Fibroblast of mammary gland (primary cell): Measurements from ENCODE around the gene PRKN.

Source experiments
- DNase-seq: peaks from one replicate; pipeline ENCODE4 v3.0.0-alpha.2; 2010; ENCODE audit warnings: low read depth
- H3K4me3 ChIP-seq: 2 replicates; pipeline ENCODE4 v1.5.1; 2011; ENCODE audit warnings: low read depth, mild to moderate bottlenecking, low read length, moderate library complexity; ENCODE audit not compliant: control insufficient read depth
- TF ChIP-seq, protein P1 (sequence below): conservative IDR thresholded peaks from 2 replicates; pipeline ENCODE4 v1.5.1; 2011; ENCODE audit warnings: low read depth, low read length, inconsistent platforms; ENCODE audit not compliant: control insufficient read depth, insufficient read depth

The PRKN gene

DNA sequence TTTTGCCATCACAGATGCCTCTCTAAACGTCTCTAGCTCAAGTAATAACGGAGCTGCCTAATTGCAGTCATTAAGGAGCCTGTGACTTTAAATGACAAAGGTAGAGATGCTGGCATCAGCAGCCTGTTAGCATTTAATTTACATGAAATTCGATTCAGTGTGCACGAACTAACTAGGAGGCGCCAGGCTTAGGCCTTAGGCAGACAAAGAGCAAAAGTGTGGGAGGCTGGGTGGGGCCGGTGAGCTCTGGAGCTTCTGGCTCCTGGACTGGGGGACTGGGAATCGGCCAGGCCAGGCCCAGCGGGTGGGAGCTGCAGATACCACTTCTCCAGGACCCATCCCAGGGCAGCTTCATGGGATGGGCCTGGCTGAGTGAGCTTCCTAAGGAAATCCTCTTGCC, 1283.7 kb downstream of the PRKN start:
- DNase-seq, result peak; percentile 27
- TF ChIP-seq, protein P1, sequence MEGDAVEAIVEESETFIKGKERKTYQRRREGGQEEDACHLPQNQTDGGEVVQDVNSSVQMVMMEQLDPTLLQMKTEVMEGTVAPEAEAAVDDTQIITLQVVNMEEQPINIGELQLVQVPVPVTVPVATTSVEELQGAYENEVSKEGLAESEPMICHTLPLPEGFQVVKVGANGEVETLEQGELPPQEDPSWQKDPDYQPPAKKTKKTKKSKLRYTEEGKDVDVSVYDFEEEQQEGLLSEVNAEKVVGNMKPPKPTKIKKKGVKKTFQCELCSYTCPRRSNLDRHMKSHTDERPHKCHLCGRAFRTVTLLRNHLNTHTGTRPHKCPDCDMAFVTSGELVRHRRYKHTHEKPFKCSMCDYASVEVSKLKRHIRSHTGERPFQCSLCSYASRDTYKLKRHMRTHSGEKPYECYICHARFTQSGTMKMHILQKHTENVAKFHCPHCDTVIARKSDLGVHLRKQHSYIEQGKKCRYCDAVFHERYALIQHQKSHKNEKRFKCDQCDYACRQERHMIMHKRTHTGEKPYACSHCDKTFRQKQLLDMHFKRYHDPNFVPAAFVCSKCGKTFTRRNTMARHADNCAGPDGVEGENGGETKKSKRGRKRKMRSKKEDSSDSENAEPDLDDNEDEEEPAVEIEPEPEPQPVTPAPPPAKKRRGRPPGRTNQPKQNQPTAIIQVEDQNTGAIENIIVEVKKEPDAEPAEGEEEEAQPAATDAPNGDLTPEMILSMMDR, result no peak
- no peak overlapping the region for H3K4me3 ChIP-seq

DNA sequence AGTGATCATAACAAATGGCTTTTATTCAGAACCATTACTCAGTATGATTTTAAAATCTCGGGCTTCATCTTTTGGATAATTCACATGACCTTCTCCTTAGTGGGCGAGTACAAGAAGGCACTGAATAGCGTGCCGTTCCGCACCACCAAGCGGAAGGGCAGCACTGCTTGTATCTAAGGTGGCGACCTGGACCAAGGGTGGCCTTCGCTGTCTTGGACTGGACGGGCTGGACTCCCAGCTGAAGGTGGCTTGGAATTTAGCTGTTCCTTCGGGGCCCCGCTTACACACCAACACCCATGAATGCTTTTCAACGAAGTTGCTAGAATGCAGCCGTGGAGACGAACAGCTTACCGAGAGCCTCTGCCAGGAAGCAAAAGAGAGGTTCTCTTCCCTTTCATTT, 1285.1 kb downstream of the PRKN start:
- no peak overlapping the region for H3K4me3 ChIP-seq
- TF ChIP-seq, protein P1, result no peak
- DNase-seq, result no peak

DNA sequence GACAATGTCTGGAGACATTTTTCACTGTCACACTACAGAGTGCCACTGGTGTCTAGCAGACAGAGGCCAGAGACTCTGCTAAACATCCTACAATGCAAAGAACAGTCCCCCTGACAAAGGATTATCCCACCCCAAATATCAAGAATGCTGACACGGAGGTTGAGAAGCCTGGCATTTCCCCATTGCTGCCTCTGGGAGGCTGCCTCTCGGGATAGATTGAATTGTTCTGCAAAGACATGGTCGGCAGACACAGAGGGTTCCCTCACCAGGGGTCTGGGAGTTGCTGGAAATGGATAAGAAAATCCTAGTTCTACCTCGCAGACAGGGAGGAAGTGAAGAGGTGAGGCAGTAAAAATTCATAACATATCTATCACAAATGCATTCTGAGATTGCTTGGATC, 1287.3 kb downstream of the PRKN start:
- TF ChIP-seq, protein P1, result no peak
- no peak for DNase-seq
- no peak overlapping the region for H3K4me3 ChIP-seq

DNA sequence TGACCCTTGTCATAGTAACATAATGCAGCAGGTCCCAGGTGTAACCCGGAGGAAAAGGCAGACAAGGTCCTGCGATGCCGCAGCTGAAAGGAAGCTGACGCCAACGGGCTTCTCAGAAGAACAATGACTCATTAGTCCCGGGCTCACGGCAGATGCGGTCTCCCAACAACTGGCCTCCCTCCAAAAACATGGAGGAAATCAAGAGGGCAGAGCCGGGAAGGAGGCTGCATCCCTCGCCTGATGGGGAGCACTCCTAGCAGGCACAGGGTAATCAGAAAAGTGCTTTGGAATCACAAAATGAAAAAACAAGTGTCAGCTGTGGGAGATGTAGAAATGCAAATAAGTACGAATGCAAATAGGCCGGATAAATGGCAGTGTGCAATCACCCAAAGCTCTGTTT, 1288.5 kb downstream of the PRKN start:
- DNase-seq, result peak; percentile 98
- H3K4me3 ChIP-seq, result no peak overlapping the region
- TF ChIP-seq, protein P1, result no peak

DNA sequence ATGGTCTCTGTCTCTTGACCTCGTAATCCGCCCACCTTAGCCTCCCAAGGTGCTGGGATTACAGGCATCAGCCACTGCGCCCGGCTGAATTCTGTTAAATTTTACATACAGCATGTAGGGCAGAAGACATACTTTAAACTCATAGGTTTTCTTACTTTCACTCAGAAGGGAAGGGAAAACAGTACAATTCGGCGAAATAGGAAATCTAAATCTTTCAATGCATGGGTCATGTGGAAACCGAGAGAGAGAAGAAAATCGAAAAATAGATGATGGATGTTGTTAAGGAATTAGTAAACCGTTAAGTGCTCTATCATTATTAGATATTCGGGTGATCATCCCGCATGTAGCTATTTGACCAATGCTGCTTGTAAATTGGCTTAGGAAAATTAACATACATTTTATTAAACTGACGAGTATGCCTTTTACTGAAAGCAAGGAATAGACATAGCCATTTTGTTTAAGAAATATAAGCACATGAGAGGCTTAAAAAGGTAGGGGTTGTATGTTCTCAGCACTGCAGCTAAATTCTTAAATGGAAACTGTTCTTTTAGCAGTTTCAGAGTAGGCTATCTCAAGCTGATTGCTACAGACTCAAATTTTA, 1289.0 kb downstream of the PRKN start:
- H3K4me3 ChIP-seq, result no peak overlapping the region
- TF ChIP-seq, protein P1, result no peak

DNA sequence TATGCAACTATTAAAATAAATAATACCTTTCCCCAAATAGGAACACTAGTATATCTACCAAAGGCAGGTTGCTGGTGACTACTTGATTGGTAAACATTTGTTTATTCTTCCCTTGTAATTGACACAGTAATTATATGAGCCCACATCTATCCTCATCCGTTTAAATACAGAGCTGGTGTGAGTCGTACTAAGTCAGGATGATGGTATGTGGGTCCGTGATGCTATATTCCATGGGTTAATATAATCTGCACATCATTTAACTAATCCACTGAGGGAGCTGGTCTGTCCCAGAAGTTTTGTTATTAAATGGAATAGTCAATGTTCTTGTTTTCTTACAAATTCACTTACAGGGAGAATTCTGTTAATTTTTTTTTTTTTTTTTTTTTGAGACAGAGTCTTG, 1289.7 kb downstream of the PRKN start:
- no peak overlapping the region for H3K4me3 ChIP-seq
- TF ChIP-seq, protein P1, result no peak
- peak; percentile 62 for DNase-seq

More for the DNA sequence above, 1289.0 kb downstream of the PRKN start:
- no peak for DNase-seq
